Astrocyte of the spinal cord (primary cell): ENCODE measurements around the gene PHTF2.

Experiments
- DNase-seq: peaks from one replicate; pipeline ENCODE4 v3.0.0; 2011; ENCODE audit warnings: low read depth, low spot score
- H3K4me3 ChIP-seq: 2 replicates; pipeline ENCODE4 v1.5.1; 2011; ENCODE audit warnings: low read depth, mild to moderate bottlenecking, low read length, moderate library complexity
- in situ Hi-C: cut with HindIII; loops from 2 replicates; pipeline ENCODE4 v1.10.0; 2017; ENCODE audit warnings: low sequenced_read_pairs
- TF ChIP-seq, protein P1 (sequence below): IDR thresholded peaks from 2 replicates; pipeline ENCODE4 v1.5.1; 2012; ENCODE audit warnings: low read depth, mild to moderate bottlenecking, low read length, inconsistent platforms

The PHTF2 gene

DNA sequence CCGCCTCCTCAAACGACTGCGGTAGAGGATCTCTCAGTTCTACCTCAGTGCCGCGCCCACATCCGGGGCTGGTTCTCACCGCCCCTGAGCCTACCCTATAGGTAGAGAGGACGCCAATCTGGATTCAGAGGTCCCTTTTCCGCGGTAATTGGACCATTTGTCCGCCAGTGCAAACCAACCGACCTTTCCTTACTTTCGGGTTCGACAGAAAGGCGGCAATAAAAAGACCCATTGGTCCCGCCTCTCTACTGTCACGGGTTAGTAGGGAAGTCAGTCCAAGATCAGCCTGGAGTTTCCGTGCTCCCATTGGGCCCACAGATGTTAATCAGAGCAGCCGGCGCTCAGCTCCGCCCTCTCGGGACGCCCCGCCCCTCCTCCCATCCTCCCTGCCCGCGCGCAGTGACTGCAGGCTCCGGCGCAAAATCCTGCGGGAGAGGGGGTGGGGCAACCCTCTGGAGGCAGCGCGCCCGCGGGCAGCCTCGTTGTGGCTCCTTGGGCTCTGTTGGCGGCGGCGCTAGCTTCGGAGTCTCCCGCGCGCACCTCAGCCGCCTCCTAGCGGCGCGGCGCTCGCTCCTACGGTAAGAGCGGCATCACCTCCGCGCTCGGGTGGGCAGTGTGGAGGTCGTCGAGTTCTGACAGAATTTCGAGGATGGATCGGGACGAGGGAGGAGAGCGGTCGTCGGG lies at the start of gene PHTF2, which contains the start of gene TMEM60:
Gene PHTF2, plus strand, starts transcription at position 380 of the 684 bp plus-strand sequence.
Gene TMEM60, minus strand, starts transcription at position 41 of the 684 bp plus-strand sequence. CDS start 4,061 bp downstream, outside the sequence.
- TF ChIP-seq, protein P1, sequence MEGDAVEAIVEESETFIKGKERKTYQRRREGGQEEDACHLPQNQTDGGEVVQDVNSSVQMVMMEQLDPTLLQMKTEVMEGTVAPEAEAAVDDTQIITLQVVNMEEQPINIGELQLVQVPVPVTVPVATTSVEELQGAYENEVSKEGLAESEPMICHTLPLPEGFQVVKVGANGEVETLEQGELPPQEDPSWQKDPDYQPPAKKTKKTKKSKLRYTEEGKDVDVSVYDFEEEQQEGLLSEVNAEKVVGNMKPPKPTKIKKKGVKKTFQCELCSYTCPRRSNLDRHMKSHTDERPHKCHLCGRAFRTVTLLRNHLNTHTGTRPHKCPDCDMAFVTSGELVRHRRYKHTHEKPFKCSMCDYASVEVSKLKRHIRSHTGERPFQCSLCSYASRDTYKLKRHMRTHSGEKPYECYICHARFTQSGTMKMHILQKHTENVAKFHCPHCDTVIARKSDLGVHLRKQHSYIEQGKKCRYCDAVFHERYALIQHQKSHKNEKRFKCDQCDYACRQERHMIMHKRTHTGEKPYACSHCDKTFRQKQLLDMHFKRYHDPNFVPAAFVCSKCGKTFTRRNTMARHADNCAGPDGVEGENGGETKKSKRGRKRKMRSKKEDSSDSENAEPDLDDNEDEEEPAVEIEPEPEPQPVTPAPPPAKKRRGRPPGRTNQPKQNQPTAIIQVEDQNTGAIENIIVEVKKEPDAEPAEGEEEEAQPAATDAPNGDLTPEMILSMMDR, result peak; percentile 61
- in situ Hi-C loops, result no loop called here
- H3K4me3 ChIP-seq, result peak within 1 kb of the TSS; percentile 76
- peak; percentile 100 for DNase-seq

DNA sequence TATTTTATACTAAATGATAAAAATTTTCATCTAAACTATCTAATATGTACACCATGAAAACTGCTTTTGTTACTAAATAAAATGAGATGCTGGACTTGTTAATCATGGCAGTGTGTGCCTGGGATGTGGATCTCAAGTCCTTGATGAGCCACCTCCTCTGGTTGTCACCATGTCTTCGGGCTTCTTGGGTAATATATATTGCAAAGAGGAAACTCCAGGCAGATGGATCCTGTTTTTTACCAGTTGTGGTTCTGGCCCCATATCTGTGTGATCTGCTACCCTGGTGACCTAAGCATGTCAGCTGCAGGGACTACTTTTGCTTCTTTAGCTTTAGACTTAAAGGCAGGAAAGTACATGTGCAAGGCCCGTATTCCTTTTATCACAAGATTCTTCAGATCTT lies 46.6 kb upstream of the PHTF2 start:
- TF ChIP-seq, protein P1, result no peak
- H3K4me3 ChIP-seq, result no peak overlapping the region
- no peak for DNase-seq
- in situ Hi-C loops, result no loop called here

GRCh38 chr7:77753173-77753572 lies 45.4 kb upstream of the PHTF2 start:
- H3K4me3 ChIP-seq, result no peak overlapping the region
- TF ChIP-seq, protein P1, result no peak
- no peak for DNase-seq
- in situ Hi-C loops, result no loop called here

DNA sequence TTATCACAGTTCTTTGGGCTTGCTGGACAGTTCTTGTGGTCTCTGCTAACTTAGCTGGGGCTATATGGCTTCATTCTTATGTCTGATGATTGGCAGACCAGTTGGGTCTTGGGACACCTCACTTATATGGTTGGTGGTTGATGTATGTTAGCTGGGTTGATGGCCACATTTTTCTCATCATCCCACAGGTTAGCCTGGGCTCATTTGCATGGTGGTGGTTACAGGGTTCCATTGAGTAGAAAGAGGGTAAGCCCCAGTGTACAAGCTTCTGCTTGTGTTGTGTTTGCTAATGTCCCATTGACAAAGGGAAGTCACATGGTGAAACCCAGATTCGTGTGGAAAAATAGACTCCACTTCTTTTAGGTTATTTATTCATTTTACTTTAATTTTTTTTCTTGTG lies 41.0 kb upstream of the PHTF2 start:
- DNase-seq, result no peak
- H3K4me3 ChIP-seq, result no peak overlapping the region
- TF ChIP-seq, protein P1, result no peak
- in situ Hi-C loops, result no loop called here

GRCh38 chr7:77759294-77759889 lies 39.2 kb upstream of the PHTF2 start:
- DNase-seq, result peak; percentile 78
- in situ Hi-C loops, result no loop called here
- H3K4me3 ChIP-seq, result no peak overlapping the region
- TF ChIP-seq, protein P1, result peak; percentile 60

- DNase-seq, result no peak
- H3K4me3 ChIP-seq, result no peak overlapping the region
- in situ Hi-C loops, result no loop called here
- TF ChIP-seq, protein P1, result no peak
Measured at GRCh38 chr7:77760809-77761453, 37.6 kb upstream of the PHTF2 start.
